Psoas muscle (tissue), 8 donors: ENCODE measurements around the gene STAG1. TPM values are rescaled to one million over a fixed set of nuclear protein-coding genes. Genes with fewer than 3 reads are reported as not detected.

Experiments used
- ATAC-seq, 4 donors: fragments of 200-7000 bp; cut with Tn5 transposase; one replicate each; pipeline ENCODE4 v1.9.1; 2020; ENCODE audit warnings: moderate library complexity in 3 of 4, mild to moderate bottlenecking in 2 of 4
- DNase-seq, 2 donors: peaks; one replicate each; pipeline ENCODE4 v3.0.0-alpha.2; 2020
- H3K27ac ChIP-seq: fragments of 200-600 bp; one replicate; pipeline ENCODE4 v1.8.0; 2022
- H3K27me3 ChIP-seq, 3 donors: fragments of 200-600 bp in 1 of 3; one replicate each; pipeline versions ENCODE4 v1.6.1 to v1.8.0; 2013 to 2022; ENCODE audit warnings: low read length in 2 of 3, mild to moderate bottlenecking in 2 of 3, moderate library complexity in 1 of 3; ENCODE audit not compliant: insufficient read depth in 3 of 3
- H3K36me3 ChIP-seq, 2 donors: fragments of 200-600 bp in 1 of 2; one replicate each; pipeline versions ENCODE4 v1.6.1 to v1.8.0; 2013 to 2022; ENCODE audit warnings: low read depth in 1 of 2, mild to moderate bottlenecking in 1 of 2, moderate library complexity in 1 of 2; ENCODE audit not compliant: insufficient read depth in 1 of 2
- H3K4me1 ChIP-seq: fragments of 200-600 bp; one replicate; pipeline ENCODE4 v1.8.0; 2022
- H3K4me3 ChIP-seq: fragments of 200-600 bp; one replicate; pipeline ENCODE4 v1.8.0; 2022; ENCODE audit warnings: mild to moderate bottlenecking
- H3K9me3 ChIP-seq: fragments of 200-600 bp; one replicate; pipeline ENCODE4 v1.8.0; 2022
- CTCF ChIP-seq: fragments of 200-600 bp; IDR thresholded peaks from one replicate; pipeline ENCODE4 v1.8.0; 2022; ENCODE audit warnings: antibody characterized with exemption
- WGBS, 3 donors: extraction: QIAGEN DNeasy Blood & Tissue Kit; methylation state at CpG; one replicate each; pipeline versions ENCODE4 v1.1.6 to v1.1.7; 2013; 5-methylcytosine and 5-hydroxymethylcytosine counted together
- intact Hi-C, 2 donors: fragments of 100-400 bp; cut with DNase I; formaldehyde crosslinking; loops; one replicate each; pipeline versions ENCODE4 v1.11.0 to v1.14.2; 2022
- polyA plus RNA-seq, 3 donors: library from polyadenylated mRNA; stranded (reverse); fragments of 200-250 nt; gene quantifications; one replicate each; pipeline ENCODE4 v1.2.3, GENCODE V29; 2013
- total RNA-seq, 4 donors: library from RNA; stranded (reverse); fragmentation: NEBNext Ultra II Directional in 2 of 4; extraction: Animal tissue kit (Norgen Biotek cat#: 25700) in 2 of 4; gene quantifications; one replicate each; pipeline versions ENCODE4 v1.2.1 to v1.2.4, GENCODE V29; 2021 to 2023
- donor health status: healthy with polysubstance abuse.
- donor health status: DM: no; HTN: no; CAD: no; lungs with moderate emphysema.
- donor health status: Bipolar disorder and iron deficiency.
- donor health status: healthy.
- donor health status: DM: yes; HTN: yes; CAD: no.
- donor health status: DM: no; HTN: no; CAD: no.
- donor health status: DM: no; HTN: no; CAD: no.
- donor health status: DM: yes; HTN: yes; CAD: no.

The STAG1 gene
- total and polyA plus RNA-seq, 7 donors = 8.8 to 27.7 (median 19.7) TPM

- Histone ChIP-seq H3K4me1 (no peaks in the 10 kb centered on the region), H3K27ac (no peak overlapping the region), H3K27me3 (no peaks in the 10 kb centered on the region), H3K36me3 (peaks cover 3 to 8% of the 10 kb centered on the region in 2 donors), H3K9me3 (no peaks in the 10 kb centered on the region), H3K4me3 (no peak overlapping the region)
- WGBS, 3 donors = 78 to 84% (median 79%) methylated on average over 2 of the region's 2 CpGs
- no peak for ATAC-seq
- no peak for TF ChIP-seq CTCF
- intact Hi-C loops = no loop called here
- no peak for DNase-seq
These were observed 317.7 kb downstream of the STAG1 start for GRCh38 chr3:136434429-136434828.

- no peak for DNase-seq
- no peaks in the 10 kb centered on the region for H3K27me3 ChIP-seq
- WGBS, 3 donors = 91 to 97% (median 93%) methylated on average over 4 of the region's 4 CpGs
These were observed 319.5 kb downstream of the STAG1 start for GRCh38 chr3:136432685-136433084.

GRCh38 chr3:136428167-136428566 is 324.0 kb downstream of the STAG1 start:
- no peak for TF ChIP-seq CTCF
- Histone ChIP-seq H3K27ac (no peak overlapping the region), H3K9me3 (no peaks in the 10 kb centered on the region), H3K27me3 (no peaks in the 10 kb centered on the region), H3K4me3 (no peak overlapping the region), H3K4me1 (no peaks in the 10 kb centered on the region), H3K36me3 (peaks cover 3 to 11% of the 10 kb centered on the region in 2 donors)
- intact Hi-C loops = no loop called here
- WGBS, 3 donors = 92 to 96% (median 95%) methylated on average over 2 of the region's 2 CpGs
- ATAC-seq = no peak
- no peak for DNase-seq

More at GRCh38 chr3:136432685-136433084, 319.5 kb downstream of the STAG1 start:
- TF ChIP-seq CTCF = no peak
- Histone ChIP-seq H3K36me3 (peaks cover 3 to 8% of the 10 kb centered on the region in 2 donors), H3K9me3 (no peaks in the 10 kb centered on the region), H3K4me3 (no peak overlapping the region), H3K27ac (no peak overlapping the region), H3K4me1 (no peaks in the 10 kb centered on the region)
- intact Hi-C loops = no loop called here
- ATAC-seq = no peak

- intact Hi-C loops = no loop called here
- H3K9me3 ChIP-seq = no peaks in the 10 kb centered on the region
- H3K4me3 ChIP-seq = no peak overlapping the region
- no peak for TF ChIP-seq CTCF
- H3K4me1 ChIP-seq = no peaks in the 10 kb centered on the region
- peaks cover 3 to 9% of the 10 kb centered on the region in 2 donors for H3K36me3 ChIP-seq
- DNase-seq = no peak
- no peak overlapping the region for H3K27ac ChIP-seq
- H3K27me3 ChIP-seq = no peaks in the 10 kb centered on the region
- no peak for ATAC-seq
These were observed 324.9 kb downstream of the STAG1 start for GRCh38 chr3:136427236-136427635.

- DNase-seq (no peak), ATAC-seq (no peak)
- Histone ChIP-seq H3K36me3 (peaks cover 0 to 34% of the 10 kb centered on the region in 2 donors), H3K27ac (no peak overlapping the region), H3K4me3 (no peak overlapping the region), H3K27me3 (no peaks in the 10 kb centered on the region), H3K9me3 (no peaks in the 10 kb centered on the region), H3K4me1 (no peaks in the 10 kb centered on the region)
- TF ChIP-seq CTCF = no peak
- intact Hi-C loops = no loop called here
These were observed 337.7 kb downstream of the STAG1 start for GRCh38 chr3:136414476-136414875.
